Lower lobe of right lung (tissue), 2 donors: ENCODE results near the gene NT5C1A. TPM values are rescaled to one million over a fixed set of nuclear protein-coding genes. Genes with fewer than 3 reads are reported as not detected.

ENCODE experiments used
- ATAC-seq, 2 donors: fragments of 200-7000 bp; cut with Tn5 transposase; one replicate each; pipeline ENCODE4 v1.9.1; 2020 to 2022; ENCODE audit warnings: mild to moderate bottlenecking in 2 of 2, moderate library complexity in 2 of 2
- DNase-seq: peaks from one replicate; pipeline ENCODE4 v3.0.0-alpha.2; 2020
- H3K27ac ChIP-seq: fragments of 200-600 bp; one replicate; pipeline ENCODE4 v1.8.0; 2022
- H3K27me3 ChIP-seq: fragments of 200-600 bp; one replicate; pipeline ENCODE4 v1.8.0; 2022; ENCODE audit warnings: low read depth
- H3K36me3 ChIP-seq: fragments of 200-600 bp; one replicate; pipeline ENCODE4 v1.8.0; 2022; ENCODE audit warnings: mild to moderate bottlenecking
- H3K4me1 ChIP-seq: fragments of 200-600 bp; one replicate; pipeline ENCODE4 v1.8.0; 2022
- H3K4me3 ChIP-seq: fragments of 200-600 bp; one replicate; pipeline ENCODE4 v1.8.0; 2022; ENCODE audit warnings: mild to moderate bottlenecking
- H3K9me3 ChIP-seq: fragments of 200-600 bp; one replicate; pipeline ENCODE4 v1.8.0; 2022
- CTCF ChIP-seq: fragments of 200-600 bp; IDR thresholded peaks from one replicate; pipeline ENCODE4 v1.8.0; 2022; ENCODE audit warnings: antibody characterized with exemption, mild to moderate bottlenecking
- intact Hi-C: fragments of 100-400 bp; cut with DNase I; formaldehyde crosslinking; loops from one replicate; pipeline ENCODE4 v1.11.0; 2022
- total RNA-seq: library from RNA; stranded (reverse); fragmentation: NEBNext Ultra II Directional; extraction: Animal tissue kit (Norgen Biotek cat#: 25700); gene quantifications from one replicate; pipeline ENCODE4 v1.2.1, GENCODE V29; 2021
- donor health status: DM: no; HTN: yes; CAD: no; lungs with severe emphysema.

Gene NT5C1A
- total RNA-seq, 1 donor from 2014 or later: not detected

- Histone ChIP-seq H3K4me3 (no peak overlapping the region), H3K27ac (no peak overlapping the region), H3K27me3 (no peaks in the 10 kb centered on the region), H3K36me3 (no peaks in the 10 kb centered on the region), H3K4me1 (peaks cover 16% of the 10 kb centered on the region), H3K9me3 (no peaks in the 10 kb centered on the region)
- no peak for TF ChIP-seq CTCF
- DNase-seq (no peak), ATAC-seq (no peak)
- intact Hi-C loops: no loop called here
These were observed 19.4 kb downstream of the NT5C1A start for GRCh38 chr1:39652554-39652953.

- H3K36me3 ChIP-seq: no peaks in the 10 kb centered on the region
- no peak for ATAC-seq
- intact Hi-C loops: no loop called here
- no peaks in the 10 kb centered on the region for H3K9me3 ChIP-seq
- H3K4me1 ChIP-seq: peaks cover 18% of the 10 kb centered on the region
- no peak for DNase-seq
- H3K27me3 ChIP-seq: no peaks in the 10 kb centered on the region
- TF ChIP-seq CTCF: no peak
- H3K27ac ChIP-seq: no peak overlapping the region
- H3K4me3 ChIP-seq: no peak overlapping the region
These were observed 19.8 kb downstream of the NT5C1A start for GRCh38 chr1:39652105-39652504.

- H3K27ac ChIP-seq: no peak overlapping the region
- DNase-seq: no peak
These were observed 21.5 kb downstream of the NT5C1A start for GRCh38 chr1:39650431-39650830.

GRCh38 chr1:39649636-39650185 is 22.2 kb downstream of the NT5C1A start:
- Histone ChIP-seq H3K4me1 (peaks cover 22% of the 10 kb centered on the region), H3K27ac (no peak overlapping the region), H3K9me3 (no peaks in the 10 kb centered on the region), H3K4me3 (no peak overlapping the region), H3K27me3 (no peaks in the 10 kb centered on the region), H3K36me3 (no peaks in the 10 kb centered on the region)
- no peak for ATAC-seq
- no peak for TF ChIP-seq CTCF
- DNase-seq: no peak
- intact Hi-C loops: no loop called here

More at GRCh38 chr1:39650431-39650830, 21.5 kb downstream of the NT5C1A start:
- H3K36me3 ChIP-seq: no peaks in the 10 kb centered on the region
- no peaks in the 10 kb centered on the region for H3K9me3 ChIP-seq
- ATAC-seq: no peak
- no peaks in the 10 kb centered on the region for H3K27me3 ChIP-seq
- no peak for TF ChIP-seq CTCF
- intact Hi-C loops: no loop called here
- peaks cover 20% of the 10 kb centered on the region for H3K4me1 ChIP-seq
- H3K4me3 ChIP-seq: no peak overlapping the region

GRCh38 chr1:39648496-39648895 is 23.4 kb downstream of the NT5C1A start:
- Histone ChIP-seq H3K9me3 (no peaks in the 10 kb centered on the region), H3K27me3 (no peaks in the 10 kb centered on the region), H3K36me3 (no peaks in the 10 kb centered on the region), H3K4me1 (peaks cover 17% of the 10 kb centered on the region), H3K4me3 (no peak overlapping the region), H3K27ac (no peak overlapping the region)
- no peak for DNase-seq
- no peak for TF ChIP-seq CTCF
- ATAC-seq: no peak
- intact Hi-C loops: no loop called here
